ENCODE data around the gene DMRTC2. TPM values are rescaled to one million over a fixed set of nuclear protein-coding genes. Genes with fewer than 3 reads are reported as not detected.
A peak's percentile ranks its signal among the peaks of the same experiment; 100 is the strongest.

DMRTC2 gene
- total RNA-seq, 2 donors from 2014 or later: 9.6 TPM; not detected in 1

GRCh38 chr19:41880329-41880708, 35.5 kb downstream of the DMRTC2 start:
- H3K9me3 ChIP-seq: no peaks in the 10 kb centered on the region
- WGBS: 68% methylated on average over 5 of the region's 5 CpGs
- no peak overlapping the region for H3K27ac ChIP-seq
- intact Hi-C loops (cut with DNase I): no loop called here
- H3K36me3 ChIP-seq: no peaks in the 10 kb centered on the region
- H3K4me1 ChIP-seq (replicated peaks): peaks cover 4% of the 10 kb centered on the region
- no peak for TF ChIP-seq CTCF (IDR thresholded peaks at IDR 0.05)
- DNase-seq (ENCODE audit: low spot score): no peak
- no peak overlapping the region for H3K4me3 ChIP-seq
- H3K27me3 ChIP-seq (replicated peaks; ENCODE audit: insufficient read depth): no peaks in the 10 kb centered on the region

GRCh38 chr19:41882568-41883462, 38.0 kb downstream of the DMRTC2 start, which contains the start of gene ARHGEF1:
Gene ARHGEF1, plus strand, starts transcription at chr19:41883184. Its CDS starts 4,899 bp downstream, at chr19:41888083.
- H3K27me3 ChIP-seq (replicated peaks; ENCODE audit: insufficient read depth): no peaks in the 10 kb centered on the region
- peak within 1 kb of the TSS; percentile 75 to 83 for H3K27ac ChIP-seq
- H3K9me3 ChIP-seq: no peaks in the 10 kb centered on the region
- H3K36me3 ChIP-seq: no peaks in the 10 kb centered on the region
- DNase-seq (ENCODE audit: low spot score): no peak
- H3K4me3 ChIP-seq: peak within 1 kb of the TSS; percentile 78 to 92
- 3% methylated on average over 59 of the region's 80 CpGs for WGBS
- TF ChIP-seq POLR2AphosphoS5 (IDR thresholded peaks at IDR 0.05): no peak
- no peak for TF ChIP-seq CTCF (IDR thresholded peaks at IDR 0.05)
- peak; percentile 17 for TF ChIP-seq POLR2A (IDR thresholded peaks at IDR 0.05)
- H3K4me1 ChIP-seq (replicated peaks): peaks cover 4% of the 10 kb centered on the region
- intact Hi-C loops (cut with DNase I): no loop called here

- Histone ChIP-seq H3K27me3 (replicated peaks; ENCODE audit: insufficient read depth) (no peaks in the 10 kb centered on the region), H3K4me3 (peak overlapping the region; percentile 78 to 92), H3K27ac (peak overlapping the region; percentile 75 to 83), H3K9me3 (no peaks in the 10 kb centered on the region), H3K4me1 (replicated peaks) (peaks cover 4% of the 10 kb centered on the region), H3K36me3 (no peaks in the 10 kb centered on the region)
- TF ChIP-seq POLR2A (IDR thresholded peaks at IDR 0.05) (no peak), CTCF (IDR thresholded peaks at IDR 0.05) (no peak), POLR2AphosphoS5 (IDR thresholded peaks at IDR 0.05) (no peak)
- intact Hi-C loops (cut with DNase I): no loop called here
- WGBS: 2% methylated on average over 23 of the region's 23 CpGs
- DNase-seq (ENCODE audit: low spot score): no peak
Measured at GRCh38 chr19:41883463-41883820, 38.6 kb downstream of the DMRTC2 start.

- DNase-seq (ENCODE audit: low spot score): peak; percentile 95
- peak overlapping the region; percentile 75 to 83 for H3K27ac ChIP-seq
- intact Hi-C loops (cut with DNase I): loop anchor here (1.0 kb wide), 1 partner anchor 25 kb away; no protein-coding TSS in a partner anchor
- peaks cover 4% of the 10 kb centered on the region for H3K4me1 ChIP-seq (replicated peaks)
- H3K9me3 ChIP-seq: no peaks in the 10 kb centered on the region
- TF ChIP-seq CTCF (IDR thresholded peaks at IDR 0.05): peak in 3 of 4 experiments; percentile 7 to 55 (median 44)
- peak; percentile 60 for TF ChIP-seq POLR2A (IDR thresholded peaks at IDR 0.05)
- TF ChIP-seq POLR2AphosphoS5 (IDR thresholded peaks at IDR 0.05): peak; percentile 97
- whole genome bisulfite sequencing: under 1% methylated on average over 57 of the region's 66 CpGs
- H3K4me3 ChIP-seq: peak overlapping the region; percentile 78 to 92
- H3K36me3 ChIP-seq: no peaks in the 10 kb centered on the region
- no peaks in the 10 kb centered on the region for H3K27me3 ChIP-seq (replicated peaks; ENCODE audit: insufficient read depth)
Measured at GRCh38 chr19:41883821-41884733, 39.2 kb downstream of the DMRTC2 start.
